Tibial nerve (tissue), 4 donors: Measurements from ENCODE around the gene GSX2.

ENCODE experiments used
- CTCF ChIP-seq, 5 experiments: fragments of 200-600 bp in 3 of 5; fragments of 450-650 bp in 2 of 5; sonication (generic) in 3 of 5; IDR thresholded peaks; one replicate each; pipeline ENCODE4 v1.5.1; 2016 to 2019; ENCODE audit warnings: antibody characterized with exemption in 5 of 5, mild to moderate bottlenecking in 3 of 5, moderate library complexity in 2 of 5
- EP300 ChIP-seq, 2 donors: sonication (generic); formaldehyde crosslinking; IDR thresholded peaks; one replicate each; pipeline ENCODE4 v1.6.1; 2017; ENCODE audit warnings: antibody characterized with exemption in 2 of 2, mild to moderate bottlenecking in 1 of 2
- POLR2A ChIP-seq, 2 donors: fragments of 450-650 bp; IDR thresholded peaks; one replicate each; pipeline ENCODE4 v1.6.1; 2017; ENCODE audit warnings: antibody characterized with exemption in 2 of 2, mild to moderate bottlenecking in 2 of 2, moderate library complexity in 2 of 2

- no peak for TF ChIP-seq EP300 (IDR thresholded peaks at IDR 0.05)
- no peak for TF ChIP-seq CTCF (IDR thresholded peaks at IDR 0.05)
- no peak for TF ChIP-seq POLR2A (IDR thresholded peaks at IDR 0.05)
Observed at GRCh38 chr4:54110019-54110416, 10.1 kb downstream of the GSX2 start.
